Cardiac muscle cell (in vitro differentiated cells and primary cell): Measurements from ENCODE around the gene ST6GALNAC2. TPM values are rescaled to one million over a fixed set of nuclear protein-coding genes. Genes with fewer than 3 reads are reported as not detected.
"Not testable (repeated sequence)": the region's sequence is repeated elsewhere in the genome, so short reads cannot be mapped to it uniquely, and the experiment has no call there.

Source experiments
- DNase-seq, 2 donors: peaks; one replicate each; pipeline versions ENCODE4 v3.0.0 to v3.0.0-alpha.2; 2010 to 2017; ENCODE audit warnings: low read depth in 1 of 2, low spot score in 1 of 2
- H3K27ac ChIP-seq: fragments of 200-600 bp; sonication (generic); 2 replicates; pipeline ENCODE4 v1.5.1; 2016
- H3K27me3 ChIP-seq: fragments of 200-600 bp; sonication (generic); 2 replicates; pipeline ENCODE4 v1.6.0; 2016; ENCODE audit warnings: control low read depth
- H3K36me3 ChIP-seq: fragments of 200-600 bp; sonication (generic); 2 replicates; pipeline ENCODE4 v1.5.1; 2016; ENCODE audit warnings: control low read depth
- H3K4me1 ChIP-seq: fragments of 200-600 bp; sonication (generic); 2 replicates; pipeline ENCODE4 v1.8.1; 2017; ENCODE audit warnings: low read depth, mild to moderate bottlenecking, mixed run types
- H3K4me3 ChIP-seq: fragments of 200-600 bp; sonication (generic); 2 replicates; pipeline ENCODE4 v1.5.1; 2016; ENCODE audit warnings: mild to moderate bottlenecking
- H3K9me3 ChIP-seq: fragments of 200-600 bp; sonication (generic); 2 replicates; pipeline ENCODE4 v1.5.1; 2017; ENCODE audit warnings: low read depth, mild to moderate bottlenecking, control low read depth
- polyA plus RNA-seq: library from polyadenylated mRNA; unstranded; fragments of >200 nt; fragmentation: Nextera tagmentation; extraction: Ambion mirVana; gene quantifications from 2 replicates; pipeline ENCODE4 v1.2.1, GENCODE V29; 2016
- total RNA-seq: library from RNA; depleted of rRNA; stranded (reverse); fragments of >200 nt; gene quantifications from 2 replicates; pipeline ENCODE4 v1.2.3, GENCODE V29; 2016
- TF ChIP-seq, protein P1 (sequence below): IDR thresholded peaks from 2 replicates; pipeline ENCODE4 v1.5.1; 2012; ENCODE audit warnings: low read depth, mild to moderate bottlenecking, low read length

ST6GALNAC2 gene
- total and polyA plus RNA-seq, 2 experiments from 2014 or later: 0.88 to 1.0 TPM

- Histone ChIP-seq H3K4me1 (no peaks in the 10 kb centered on the region), H3K36me3 (peaks cover 3% of the 10 kb centered on the region), H3K27me3 (no peaks in the 10 kb centered on the region), H3K27ac (no peak overlapping the region), H3K4me3 (no peak overlapping the region), H3K9me3 (no peaks in the 10 kb centered on the region)
- DNase-seq: no peak
- TF ChIP-seq, protein P1, sequence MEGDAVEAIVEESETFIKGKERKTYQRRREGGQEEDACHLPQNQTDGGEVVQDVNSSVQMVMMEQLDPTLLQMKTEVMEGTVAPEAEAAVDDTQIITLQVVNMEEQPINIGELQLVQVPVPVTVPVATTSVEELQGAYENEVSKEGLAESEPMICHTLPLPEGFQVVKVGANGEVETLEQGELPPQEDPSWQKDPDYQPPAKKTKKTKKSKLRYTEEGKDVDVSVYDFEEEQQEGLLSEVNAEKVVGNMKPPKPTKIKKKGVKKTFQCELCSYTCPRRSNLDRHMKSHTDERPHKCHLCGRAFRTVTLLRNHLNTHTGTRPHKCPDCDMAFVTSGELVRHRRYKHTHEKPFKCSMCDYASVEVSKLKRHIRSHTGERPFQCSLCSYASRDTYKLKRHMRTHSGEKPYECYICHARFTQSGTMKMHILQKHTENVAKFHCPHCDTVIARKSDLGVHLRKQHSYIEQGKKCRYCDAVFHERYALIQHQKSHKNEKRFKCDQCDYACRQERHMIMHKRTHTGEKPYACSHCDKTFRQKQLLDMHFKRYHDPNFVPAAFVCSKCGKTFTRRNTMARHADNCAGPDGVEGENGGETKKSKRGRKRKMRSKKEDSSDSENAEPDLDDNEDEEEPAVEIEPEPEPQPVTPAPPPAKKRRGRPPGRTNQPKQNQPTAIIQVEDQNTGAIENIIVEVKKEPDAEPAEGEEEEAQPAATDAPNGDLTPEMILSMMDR: no peak
These were observed 17.8 kb downstream of the ST6GALNAC2 start for GRCh38 chr17:76567634-76568432.

DNA sequence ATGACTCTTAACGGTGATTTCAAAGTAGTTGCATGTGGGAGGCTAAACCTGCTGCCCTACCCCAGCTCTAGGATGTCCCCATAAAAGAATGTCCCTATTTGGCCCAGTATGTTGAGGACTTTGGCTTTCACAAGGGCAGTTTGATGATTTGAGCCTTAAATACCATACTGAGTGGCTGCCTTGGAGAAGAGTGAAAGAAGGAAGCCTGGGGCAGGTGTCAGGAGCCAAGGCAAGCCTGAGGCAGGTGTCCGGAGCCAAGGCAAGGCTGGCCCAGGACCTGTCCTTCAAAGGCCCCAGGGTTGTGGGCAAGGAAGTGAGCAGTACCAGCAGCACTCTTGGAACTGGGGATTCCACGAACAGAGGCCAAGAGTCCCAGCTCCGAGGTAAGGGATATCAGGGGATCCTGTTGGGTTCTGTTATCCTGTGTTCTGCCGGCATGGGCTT, 18.6 kb downstream of the ST6GALNAC2 start:
- Histone ChIP-seq H3K27me3 (no peaks in the 10 kb centered on the region), H3K27ac (no peak overlapping the region), H3K9me3 (no peaks in the 10 kb centered on the region), H3K4me1 (no peaks in the 10 kb centered on the region), H3K4me3 (no peak overlapping the region), H3K36me3 (peaks cover 3% of the 10 kb centered on the region)
- DNase-seq: no peak
- TF ChIP-seq, protein P1: no peak

GRCh38 chr17:76566613-76566943, 19.1 kb downstream of the ST6GALNAC2 start:
- no peaks in the 10 kb centered on the region for H3K27me3 ChIP-seq
- TF ChIP-seq, protein P1: no peak
- H3K9me3 ChIP-seq: no peaks in the 10 kb centered on the region
- H3K27ac ChIP-seq: no peak overlapping the region
- no peaks in the 10 kb centered on the region for H3K4me1 ChIP-seq
- DNase-seq: no peak
- H3K4me3 ChIP-seq: no peak overlapping the region
- peaks cover 7% of the 10 kb centered on the region for H3K36me3 ChIP-seq

- H3K4me1 ChIP-seq: no peaks in the 10 kb centered on the region
- peaks cover 13% of the 10 kb centered on the region for H3K36me3 ChIP-seq
- H3K9me3 ChIP-seq: no peaks in the 10 kb centered on the region
- TF ChIP-seq, protein P1: no peak
- no peak overlapping the region for H3K4me3 ChIP-seq
- no peak for DNase-seq
- no peaks in the 10 kb centered on the region for H3K27me3 ChIP-seq
- H3K27ac ChIP-seq: no peak overlapping the region
These were observed 19.7 kb downstream of the ST6GALNAC2 start for GRCh38 chr17:76565728-76566612.

GRCh38 chr17:76564991-76565727, 20.5 kb downstream of the ST6GALNAC2 start:
- H3K4me3 ChIP-seq, H3K9me3 ChIP-seq, H3K27ac ChIP-seq, H3K27me3 ChIP-seq, DNase-seq, H3K4me1 ChIP-seq: not testable (repeated sequence)
- H3K36me3 ChIP-seq: peaks cover 15% of the 10 kb centered on the region

DNA sequence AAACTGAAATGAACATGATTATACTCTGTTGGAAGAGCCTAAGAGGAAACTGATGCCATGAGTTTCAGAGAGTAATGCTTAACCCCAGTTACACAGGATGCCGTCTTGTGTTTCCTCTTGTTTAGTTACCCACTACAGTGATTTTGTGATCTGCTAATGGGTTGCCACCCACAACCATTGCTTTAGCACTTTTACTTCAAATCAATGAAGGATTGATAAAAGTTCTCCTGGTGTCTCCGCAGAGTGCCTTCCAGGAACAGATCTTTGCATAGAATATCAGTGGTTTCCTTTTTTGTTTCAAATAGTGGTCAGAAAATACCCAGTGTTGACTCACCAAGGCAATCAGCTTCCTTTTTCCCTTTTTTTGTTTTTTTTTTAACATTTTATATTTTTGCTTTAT, 22.3 kb downstream of the ST6GALNAC2 start:
- not testable (repeated sequence) for DNase-seq, H3K27ac ChIP-seq, H3K9me3 ChIP-seq, H3K4me3 ChIP-seq, H3K4me1 ChIP-seq, H3K27me3 ChIP-seq
- H3K36me3 ChIP-seq: peaks cover 15% of the 10 kb centered on the region
